Suppressor macrophage (primary cell): Measurements from ENCODE around the gene BRD1.

Experiments used
- DNase-seq, 4 experiments: peaks; one replicate each; pipeline ENCODE4 v3.0.0-alpha.2; 2020 to 2022

Gene BRD1

GRCh38 chr22:49749885-49750510 lies 77.7 kb downstream of the BRD1 start:
- no peak for DNase-seq

- DNase-seq, result no peak
Measured at GRCh38 chr22:49749227-49749626, 78.4 kb downstream of the BRD1 start.

GRCh38 chr22:49748514-49748913 lies 79.2 kb downstream of the BRD1 start:
- no peak for DNase-seq

GRCh38 chr22:49747716-49748115 lies 80.0 kb downstream of the BRD1 start:
- DNase-seq, result no peak

- no peak for DNase-seq
Measured at GRCh38 chr22:49747130-49747529, 80.5 kb downstream of the BRD1 start.

- DNase-seq, result no peak
Measured at GRCh38 chr22:49746065-49746464, 81.6 kb downstream of the BRD1 start.

- no peak for DNase-seq
Measured at GRCh38 chr22:49740242-49740641, 87.4 kb downstream of the BRD1 start.

GRCh38 chr22:49739138-49739537 lies 88.5 kb downstream of the BRD1 start:
- DNase-seq, result no peak

- no peak for DNase-seq
Measured at GRCh38 chr22:49738566-49738965, 89.1 kb downstream of the BRD1 start.

- no peak for DNase-seq
Measured at GRCh38 chr22:49738006-49738405, 89.7 kb downstream of the BRD1 start.

- no peak for DNase-seq
Measured at GRCh38 chr22:49737101-49737551, 90.5 kb downstream of the BRD1 start.

- DNase-seq, result no peak
Measured at GRCh38 chr22:49736538-49736937, 91.1 kb downstream of the BRD1 start.

- DNase-seq, result no peak
Measured at GRCh38 chr22:49735901-49736421, 91.7 kb downstream of the BRD1 start.

- DNase-seq, result peak in 2 of 4 experiments; percentile 18 to 35
Measured at GRCh38 chr22:49735411-49735900, 92.2 kb downstream of the BRD1 start.

- DNase-seq, result no peak
Measured at GRCh38 chr22:49734882-49735281, 92.8 kb downstream of the BRD1 start.

GRCh38 chr22:49734390-49734789 lies 93.3 kb downstream of the BRD1 start:
- no peak for DNase-seq

GRCh38 chr22:49733631-49734030 lies 94.0 kb downstream of the BRD1 start:
- no peak for DNase-seq

GRCh38 chr22:49730656-49731055 lies 97.0 kb downstream of the BRD1 start:
- no peak for DNase-seq

GRCh38 chr22:49728570-49729271 lies 99.0 kb downstream of the BRD1 start:
- no peak for DNase-seq

- no peak for DNase-seq
Measured at GRCh38 chr22:49727881-49728569, 99.6 kb downstream of the BRD1 start.

GRCh38 chr22:49727191-49727880 lies 100.3 kb downstream of the BRD1 start:
- no peak for DNase-seq

GRCh38 chr22:49726701-49727101 lies 101.0 kb downstream of the BRD1 start:
- DNase-seq, result no peak
